Activated CD4-positive, alpha-beta T cell treated with anti-CD3 and anti-CD28 coated beads, Interleukin-2, Interleukin-6, amounts not matched to agents 100 ng/mL and 50 ng/mL, durations not matched to agents 16 hours and 8 hours (primary cell): ENCODE measurements around the gene CSMD2.

Experiments used
- DNase-seq: peaks from one replicate; pipeline ENCODE4 v3.0.0-alpha.2; 2020

Gene CSMD2

GRCh38 chr1:33990281-33990680 is 174.7 kb downstream of the CSMD2 start:
- DNase-seq = no peak

- no peak for DNase-seq
Observed at GRCh38 chr1:33988161-33988560, 176.9 kb downstream of the CSMD2 start.

GRCh38 chr1:33986390-33987095 is 178.5 kb downstream of the CSMD2 start:
- DNase-seq = no peak

GRCh38 chr1:33985656-33986055 is 179.4 kb downstream of the CSMD2 start:
- no peak for DNase-seq

- DNase-seq = no peak
Observed at GRCh38 chr1:33984906-33985565, 180.0 kb downstream of the CSMD2 start.

- no peak for DNase-seq
Observed at GRCh38 chr1:33982419-33982818, 182.6 kb downstream of the CSMD2 start.

GRCh38 chr1:33979341-33979740 is 185.7 kb downstream of the CSMD2 start:
- DNase-seq = no peak

- no peak for DNase-seq
Observed at GRCh38 chr1:33975961-33976360, 189.1 kb downstream of the CSMD2 start.

- no peak for DNase-seq
Observed at GRCh38 chr1:33973799-33974545, 191.1 kb downstream of the CSMD2 start.

GRCh38 chr1:33972676-33973395 is 192.2 kb downstream of the CSMD2 start:
- DNase-seq = no peak

GRCh38 chr1:33971913-33972312 is 193.1 kb downstream of the CSMD2 start:
- no peak for DNase-seq

GRCh38 chr1:33971018-33971710 is 193.9 kb downstream of the CSMD2 start:
- DNase-seq = no peak

- no peak for DNase-seq
Observed at GRCh38 chr1:33970148-33970825, 194.7 kb downstream of the CSMD2 start.

GRCh38 chr1:33966346-33967141 is 198.5 kb downstream of the CSMD2 start:
- no peak for DNase-seq

GRCh38 chr1:33965086-33965485 is 199.9 kb downstream of the CSMD2 start:
- DNase-seq = no peak

- no peak for DNase-seq
Observed at GRCh38 chr1:33962061-33962460, 203.0 kb downstream of the CSMD2 start.

GRCh38 chr1:33960188-33960895 is 204.7 kb downstream of the CSMD2 start:
- DNase-seq = no peak

- no peak for DNase-seq
Observed at GRCh38 chr1:33957854-33958253, 207.2 kb downstream of the CSMD2 start.

- no peak for DNase-seq
Observed at GRCh38 chr1:33955096-33955495, 209.9 kb downstream of the CSMD2 start.

GRCh38 chr1:33949570-33949969 is 215.5 kb downstream of the CSMD2 start:
- no peak for DNase-seq

- no peak for DNase-seq
Observed at GRCh38 chr1:33948291-33948690, 216.7 kb downstream of the CSMD2 start.
